HG02973 (cell line): Measurements from ENCODE around the gene DLG2.
"Not testable (repeated sequence)": the region's sequence is repeated elsewhere in the genome, so short reads cannot be mapped to it uniquely, and the experiment has no call there.

Source experiments
- ATAC-seq: cut with Tn5 transposase; IDR thresholded peaks from one replicate; pipeline ENCODE4 v1.9.1; 2021; ENCODE audit warnings: moderate library complexity; ENCODE audit not compliant: unreplicated experiment

DLG2 gene

DNA sequence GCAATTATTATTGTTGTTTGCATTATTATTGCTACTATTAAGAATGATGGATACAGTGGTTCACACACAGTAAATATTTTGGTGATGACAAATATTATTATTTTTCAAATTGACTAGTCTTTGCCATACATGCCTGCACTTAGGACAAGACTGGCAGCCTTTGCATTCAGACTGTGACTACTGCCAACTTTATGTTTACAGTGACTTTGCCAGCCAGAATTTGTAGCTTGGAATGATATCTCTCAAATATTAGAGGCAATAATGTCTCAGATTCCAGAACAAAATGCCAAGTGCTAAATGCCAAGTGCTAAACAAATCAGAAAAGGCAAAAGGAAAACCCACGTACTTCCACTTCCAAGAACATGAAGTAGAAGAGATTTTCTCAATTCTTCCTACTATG lies 823.1 kb downstream of the DLG2 start:
- ATAC-seq = no peak

DNA sequence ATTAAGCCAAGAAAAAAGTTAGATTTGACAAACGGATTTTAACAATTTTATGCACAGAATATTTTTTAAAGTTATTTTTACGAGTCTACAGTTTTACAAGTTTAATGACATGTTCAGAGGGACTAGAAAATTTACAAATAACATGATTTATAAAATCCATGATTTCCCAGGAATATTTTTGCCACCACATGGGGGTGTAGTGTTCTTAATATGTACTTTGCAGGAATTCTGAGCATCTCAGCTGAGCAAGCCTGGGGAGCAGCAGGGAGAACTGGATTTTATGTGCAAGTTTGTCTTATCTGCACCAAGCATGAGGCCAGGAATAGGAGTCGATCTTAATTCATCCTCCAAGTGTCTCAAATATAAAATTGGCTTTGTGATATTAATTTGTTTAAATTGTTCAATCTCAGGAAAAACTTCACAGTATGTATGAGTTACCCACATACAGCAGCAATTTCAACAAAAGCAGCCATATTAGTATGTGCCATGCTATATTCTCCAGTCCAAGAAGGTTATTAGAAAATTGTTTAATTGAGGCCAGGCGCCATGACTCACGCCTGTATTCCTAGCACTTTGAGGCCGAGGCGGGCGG lies 826.3 kb downstream of the DLG2 start:
- ATAC-seq = no peak

DNA sequence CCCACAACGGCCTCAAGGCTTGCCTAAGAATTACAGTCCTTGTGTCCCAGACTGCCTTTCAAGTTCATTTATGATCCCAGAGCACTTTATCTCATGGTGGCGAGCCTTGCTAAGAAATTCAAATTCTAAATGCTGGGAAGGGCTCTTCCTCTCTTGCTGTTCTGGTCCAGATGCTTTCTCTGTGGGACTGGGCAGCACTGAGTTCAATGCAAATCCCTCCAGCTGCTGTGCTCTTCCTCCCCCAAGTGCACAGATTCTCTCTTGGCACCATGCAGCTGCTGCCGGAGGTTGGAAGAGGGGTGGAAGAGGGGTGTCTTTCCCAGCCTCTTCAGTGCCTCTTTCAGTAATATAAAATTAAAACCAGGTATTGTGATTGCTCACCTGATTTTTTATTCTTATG lies 828.0 kb downstream of the DLG2 start:
- ATAC-seq = no peak

DNA sequence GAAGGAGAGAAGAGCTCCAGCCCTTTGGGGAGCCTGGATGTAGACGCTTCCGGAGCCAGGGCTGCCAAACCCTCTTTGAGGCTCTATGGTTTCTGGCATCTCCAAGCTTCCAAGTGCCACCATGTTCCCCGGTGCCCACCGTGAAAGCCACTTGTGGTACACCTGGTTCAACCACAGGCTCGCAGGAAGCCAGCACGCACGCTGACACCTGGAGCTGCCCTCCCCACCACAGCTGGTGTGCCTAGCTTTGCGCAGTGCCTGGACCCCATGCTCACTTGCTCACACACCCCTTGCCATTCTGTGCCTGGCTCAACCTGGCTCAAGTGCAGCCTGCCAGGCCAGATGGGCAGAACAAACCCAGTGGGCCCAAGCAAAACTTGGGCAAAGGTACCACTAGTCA lies 831.4 kb downstream of the DLG2 start:
- ATAC-seq = no peak

DNA sequence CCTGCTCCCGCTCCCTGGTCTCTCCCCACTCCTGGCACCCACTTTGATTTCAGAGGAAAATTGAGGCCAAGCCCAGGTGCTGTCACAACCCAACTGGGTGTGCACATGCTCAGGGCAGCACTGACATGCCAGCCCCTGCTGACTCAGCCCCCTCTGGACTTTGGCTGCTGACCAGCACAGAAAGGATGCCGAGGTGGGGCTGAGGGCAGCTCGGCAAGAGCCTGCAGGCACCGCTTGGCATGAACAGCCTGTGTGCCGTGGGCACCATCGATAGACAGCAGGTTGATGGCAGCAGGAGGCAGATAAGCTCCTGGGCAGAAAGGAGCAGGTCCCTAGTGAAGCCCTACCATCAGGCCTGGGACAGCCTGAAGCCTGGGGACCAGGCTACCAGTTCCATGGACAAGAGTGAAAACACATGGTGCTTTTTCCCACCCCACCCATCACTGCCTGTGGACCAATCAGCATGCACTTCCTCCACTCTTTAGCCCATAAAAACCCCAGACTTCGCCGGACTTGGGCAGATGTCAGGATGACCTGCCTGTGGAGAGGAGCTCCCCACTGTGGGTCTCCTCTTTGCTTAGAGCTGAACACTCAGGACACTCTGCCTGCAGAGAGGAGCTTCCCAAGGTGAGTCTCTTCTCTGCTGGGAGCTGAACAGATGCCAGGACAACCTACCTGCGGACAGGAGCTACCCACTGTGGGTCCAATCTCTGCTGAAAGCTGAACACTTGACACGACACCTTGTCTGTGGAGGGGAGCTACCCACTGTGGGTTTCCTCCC lies 832.3 kb downstream of the DLG2 start:
- no peak for ATAC-seq

DNA sequence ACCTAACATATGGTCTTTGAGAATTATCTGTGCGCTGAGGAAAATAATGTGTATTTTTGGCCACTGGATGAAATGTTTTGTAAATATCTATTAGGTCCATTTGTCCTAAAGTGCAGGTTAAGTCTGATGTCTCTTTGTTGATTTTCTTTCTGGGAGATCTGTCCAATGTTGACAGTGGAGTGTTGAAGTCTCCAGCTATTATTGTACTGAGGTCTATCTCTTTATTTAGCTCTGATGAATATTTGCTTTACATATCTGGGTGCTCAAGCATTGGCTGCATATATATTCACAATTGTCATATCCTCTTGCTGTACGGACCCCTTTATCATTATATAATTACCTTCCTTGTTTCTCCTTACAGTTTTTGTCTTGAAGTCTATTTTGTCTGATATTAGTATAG lies 833.8 kb downstream of the DLG2 start:
- no peak for ATAC-seq

DNA sequence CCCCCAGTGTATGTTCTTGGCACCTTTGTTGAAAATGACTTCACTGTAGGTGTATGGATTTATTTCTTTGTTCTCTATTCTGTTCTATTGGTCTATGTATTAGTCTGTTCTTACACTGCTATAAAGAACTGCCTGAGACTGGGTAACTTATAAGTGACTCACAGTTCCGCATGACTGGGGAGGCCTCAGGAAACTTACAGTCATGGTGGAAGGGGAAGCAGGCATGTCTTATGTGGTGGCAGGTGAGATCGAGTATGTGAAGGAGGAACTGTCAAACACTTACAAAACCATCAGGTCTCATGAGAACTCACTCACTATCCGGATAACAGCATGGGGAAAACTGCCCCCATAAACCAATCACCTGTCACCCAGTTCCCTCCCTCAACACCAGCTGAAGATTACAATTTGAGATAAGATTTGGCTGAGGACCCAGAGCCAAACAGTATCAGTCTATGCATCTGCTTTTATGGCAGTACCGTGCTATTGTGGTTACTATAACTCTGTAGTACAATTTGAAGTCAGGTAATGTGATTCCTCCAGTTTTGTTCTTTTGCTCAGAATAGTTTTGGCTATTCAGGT lies 836.2 kb downstream of the DLG2 start:
- no peak for ATAC-seq

DNA sequence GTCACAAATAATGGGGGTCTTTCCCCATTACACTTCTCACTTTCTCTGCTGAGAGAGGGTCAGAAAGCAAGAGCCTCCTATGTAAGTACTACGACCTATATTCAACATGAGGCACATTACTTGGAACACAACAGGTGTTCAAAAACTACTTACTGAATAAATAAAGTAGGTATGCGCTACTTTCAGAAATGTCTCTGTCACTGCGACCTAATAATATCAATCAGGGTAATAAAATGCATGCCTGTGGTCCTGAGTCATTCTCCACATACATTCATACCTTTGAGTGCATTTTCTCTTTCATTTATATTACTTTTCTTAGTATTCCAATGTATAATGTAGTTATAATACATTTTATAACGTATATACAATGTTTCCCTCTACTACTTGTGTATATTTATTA lies 838.9 kb downstream of the DLG2 start:
- ATAC-seq = no peak

DNA sequence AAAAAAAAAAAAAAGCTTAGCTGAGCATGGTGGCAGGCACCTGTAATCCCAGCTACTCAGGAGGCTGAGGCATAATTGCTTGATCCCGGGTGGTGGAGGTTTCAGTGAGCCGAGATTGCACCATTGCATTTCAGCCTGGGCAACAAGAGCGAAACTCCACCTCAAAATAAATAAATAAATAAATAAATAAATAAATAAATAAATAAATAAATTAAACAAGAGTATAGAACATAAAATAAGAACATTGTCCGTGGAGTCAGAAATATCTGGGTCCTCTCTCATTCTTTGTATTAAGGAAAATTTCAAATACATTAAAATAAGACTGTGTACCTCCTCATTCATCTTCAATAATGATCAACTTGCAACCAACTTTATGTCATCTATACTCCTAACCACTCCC lies 843.0 kb downstream of the DLG2 start:
- not testable (repeated sequence) for ATAC-seq

DNA sequence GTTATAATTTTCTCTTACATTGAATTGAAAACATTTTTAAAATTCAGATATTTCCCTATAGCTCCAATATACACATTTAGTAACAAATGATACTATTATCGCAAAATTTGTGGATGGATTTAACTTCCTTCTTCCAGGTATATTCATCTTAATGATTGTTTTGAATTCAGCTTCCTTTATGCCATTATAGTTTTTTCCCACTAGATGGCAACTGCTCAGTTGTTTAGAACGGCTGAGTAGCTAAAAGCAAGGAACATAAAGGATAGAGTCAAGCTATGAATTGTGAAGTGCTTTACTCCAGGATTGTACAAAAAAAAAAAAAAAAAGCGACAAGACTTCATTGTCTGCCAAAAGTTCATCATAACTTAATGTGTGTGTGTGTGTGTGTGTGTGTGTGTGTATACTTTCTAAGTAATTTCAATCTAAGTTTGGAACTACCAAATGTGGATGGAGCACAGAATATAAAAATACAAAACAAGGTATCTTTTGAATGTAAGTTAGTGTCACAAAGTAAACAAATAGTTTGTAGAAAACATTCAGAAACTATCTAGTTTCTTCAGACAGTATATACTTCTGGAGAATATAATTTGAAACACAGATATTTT lies 846.4 kb downstream of the DLG2 start:
- no peak for ATAC-seq

DNA sequence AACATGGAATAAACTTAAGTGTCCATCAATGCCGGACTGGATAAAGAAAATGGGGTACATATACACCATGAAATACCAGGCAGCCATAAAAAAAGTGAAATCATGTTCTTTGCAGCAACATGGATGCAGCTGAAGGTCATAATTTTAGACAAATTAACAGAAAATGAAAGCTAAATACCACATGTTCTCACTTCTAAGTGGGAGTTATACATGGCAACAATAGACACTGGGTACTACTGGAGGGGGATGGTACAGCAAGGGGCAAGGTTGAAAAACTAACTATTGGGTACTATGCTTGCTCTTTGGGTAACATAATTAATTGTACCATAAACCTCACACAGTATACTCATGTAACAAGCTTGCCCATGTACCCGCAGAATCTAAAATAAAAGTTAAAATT lies 851.6 kb downstream of the DLG2 start:
- no peak for ATAC-seq

DNA sequence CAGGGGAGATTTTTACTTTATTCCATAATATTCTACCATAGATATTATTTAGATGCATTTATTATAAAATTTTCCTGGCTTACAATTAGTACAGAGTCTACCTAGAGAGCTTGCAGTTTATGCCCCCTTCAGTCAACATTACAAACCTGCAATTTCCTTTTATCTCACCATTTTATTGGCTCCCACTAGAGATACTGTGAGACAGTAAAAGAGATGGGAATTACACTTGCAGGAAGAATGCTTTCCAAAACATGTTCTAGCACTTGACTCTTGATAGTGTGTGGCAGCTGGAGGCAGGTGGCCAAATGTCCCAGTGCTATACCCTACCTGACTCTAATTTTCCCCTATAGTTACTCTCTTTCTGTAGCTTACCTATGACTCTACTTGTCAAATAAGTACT lies 863.2 kb downstream of the DLG2 start:
- no peak for ATAC-seq

DNA sequence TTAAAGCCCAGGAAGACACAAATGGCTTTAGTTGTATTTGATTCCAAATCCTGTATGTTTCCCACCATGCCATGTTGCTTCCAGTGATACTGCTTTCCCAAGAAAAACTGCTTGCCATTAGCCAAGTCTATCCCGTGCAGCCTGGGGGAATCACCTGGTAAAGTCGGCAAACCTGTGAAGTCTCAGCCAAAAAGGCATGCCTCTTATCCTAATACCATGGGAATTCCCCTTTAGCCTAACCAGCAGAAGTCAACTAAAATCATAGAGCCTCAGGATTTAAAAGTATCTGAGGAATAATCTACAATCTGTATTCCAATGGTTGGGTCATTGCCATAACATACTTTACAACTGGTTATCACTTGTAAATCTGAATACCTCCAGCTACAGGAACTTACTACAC lies 869.4 kb downstream of the DLG2 start:
- ATAC-seq = no peak

DNA sequence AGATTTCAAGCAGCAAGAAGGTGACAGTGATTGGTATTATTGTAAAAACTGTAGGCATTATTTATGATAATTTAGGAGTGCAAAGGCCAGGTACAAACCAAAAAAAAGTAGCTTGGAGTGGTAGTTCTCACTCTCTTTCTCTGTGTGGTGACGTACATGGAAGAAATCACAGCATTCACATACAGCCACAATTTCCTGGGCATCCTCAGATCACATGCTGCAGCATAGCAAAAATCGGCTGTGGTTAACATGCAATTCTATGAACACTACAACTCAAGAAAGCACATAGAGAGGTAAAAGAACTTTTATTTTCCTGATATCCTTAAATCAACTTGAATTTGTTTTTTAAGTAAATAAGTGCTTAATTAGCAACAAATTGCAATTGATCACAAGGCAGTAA lies 875.8 kb downstream of the DLG2 start:
- no peak for ATAC-seq

DNA sequence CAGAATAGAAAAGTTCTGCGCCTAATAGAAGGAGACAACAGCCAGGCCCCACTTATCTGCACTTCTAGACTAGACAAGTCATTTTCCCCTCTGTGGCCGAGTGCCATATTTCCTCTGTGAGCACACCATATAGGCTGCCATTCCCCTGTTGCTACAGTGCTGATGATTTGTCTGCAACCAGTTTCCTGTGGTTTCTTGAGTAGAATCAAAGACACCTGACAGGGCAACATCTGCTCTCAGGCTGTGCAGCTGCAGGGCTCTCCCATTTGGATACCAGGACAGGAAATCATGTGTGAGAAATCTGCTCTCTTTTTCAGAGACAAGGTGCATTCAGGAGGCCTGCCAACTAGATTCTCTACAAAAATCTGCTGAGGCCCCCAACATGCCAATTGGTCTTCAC lies 879.3 kb downstream of the DLG2 start:
- no peak for ATAC-seq

DNA sequence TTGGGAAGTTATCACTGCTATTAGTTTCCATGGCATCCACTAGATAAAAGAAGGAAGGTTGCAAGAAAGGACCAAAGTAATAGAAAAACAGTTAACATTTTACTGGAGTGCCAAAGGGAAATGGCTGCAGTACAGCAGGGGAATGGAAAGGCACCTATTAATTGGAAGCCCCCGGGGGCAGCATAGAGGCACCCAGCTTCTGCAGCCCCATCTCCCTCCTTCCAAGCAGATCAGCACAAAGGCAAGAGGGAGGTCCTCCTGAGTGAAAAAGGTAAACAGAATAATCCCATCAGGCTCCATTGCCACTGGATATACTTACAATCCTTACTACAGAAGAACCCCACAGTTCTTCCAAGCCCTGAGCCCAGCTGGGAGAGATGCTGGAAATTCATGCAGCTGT lies 887.1 kb downstream of the DLG2 start:
- no peak for ATAC-seq

DNA sequence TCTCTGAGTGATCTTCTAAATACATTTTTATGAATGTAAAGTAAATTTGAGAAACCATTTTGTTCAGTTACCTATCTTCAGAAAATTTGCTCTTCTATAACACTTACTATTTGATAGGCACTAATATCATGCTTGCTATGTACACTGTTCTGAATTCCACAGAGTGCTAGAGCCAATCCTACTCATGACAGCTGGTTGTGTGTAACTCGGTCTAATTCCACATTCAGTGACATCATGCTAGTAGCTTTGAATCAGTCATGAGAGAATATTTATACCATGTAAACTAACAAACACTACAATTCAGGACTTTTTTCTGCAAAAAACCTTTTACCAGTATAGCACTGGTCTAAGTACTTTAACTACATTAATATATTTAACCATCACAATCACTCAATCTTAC lies 902.9 kb downstream of the DLG2 start:
- ATAC-seq = no peak

DNA sequence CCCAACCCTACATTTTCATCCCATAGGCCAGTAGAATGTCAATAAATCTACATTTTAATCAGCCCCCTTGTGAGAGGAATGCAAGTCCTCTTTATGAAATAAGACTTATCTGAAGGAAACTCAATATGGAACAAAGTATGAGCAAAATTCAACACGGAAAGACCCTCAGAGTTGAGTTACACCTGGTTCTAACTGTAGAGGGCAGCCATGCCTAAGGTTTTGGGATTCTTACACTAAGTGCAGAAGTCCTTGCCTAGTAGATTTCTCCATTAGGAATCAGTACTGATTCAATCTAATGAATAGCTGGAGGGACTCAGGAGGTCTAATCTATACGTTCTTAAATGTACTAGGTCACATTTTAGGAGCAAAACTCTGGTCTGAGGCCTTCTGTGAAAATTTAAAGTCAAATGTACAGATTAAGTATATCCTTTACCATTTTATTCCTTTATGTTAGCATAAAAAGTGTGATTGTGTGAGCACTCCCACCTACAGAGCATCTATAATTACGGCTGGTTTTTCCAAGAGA lies 904.5 kb downstream of the DLG2 start:
- no peak for ATAC-seq

DNA sequence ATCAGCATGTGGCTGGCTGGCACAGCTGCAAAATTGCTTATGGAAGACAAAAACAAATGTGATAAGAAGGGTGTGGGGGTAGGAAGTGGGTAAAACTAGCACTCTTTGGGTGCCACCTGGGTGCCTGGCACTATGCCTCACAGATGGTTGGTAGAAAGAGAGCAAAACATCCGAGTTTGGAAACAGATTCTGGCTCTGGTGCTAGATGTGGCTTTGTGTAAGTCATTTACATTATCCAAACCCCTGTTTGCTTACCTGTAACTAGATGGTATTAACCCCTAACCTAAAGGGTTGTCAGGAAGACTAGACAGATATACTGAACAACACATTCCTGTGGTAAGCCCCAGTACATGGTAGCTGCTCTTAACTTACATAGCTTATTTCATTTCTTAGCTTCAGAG lies 905.6 kb downstream of the DLG2 start:
- no peak for ATAC-seq

DNA sequence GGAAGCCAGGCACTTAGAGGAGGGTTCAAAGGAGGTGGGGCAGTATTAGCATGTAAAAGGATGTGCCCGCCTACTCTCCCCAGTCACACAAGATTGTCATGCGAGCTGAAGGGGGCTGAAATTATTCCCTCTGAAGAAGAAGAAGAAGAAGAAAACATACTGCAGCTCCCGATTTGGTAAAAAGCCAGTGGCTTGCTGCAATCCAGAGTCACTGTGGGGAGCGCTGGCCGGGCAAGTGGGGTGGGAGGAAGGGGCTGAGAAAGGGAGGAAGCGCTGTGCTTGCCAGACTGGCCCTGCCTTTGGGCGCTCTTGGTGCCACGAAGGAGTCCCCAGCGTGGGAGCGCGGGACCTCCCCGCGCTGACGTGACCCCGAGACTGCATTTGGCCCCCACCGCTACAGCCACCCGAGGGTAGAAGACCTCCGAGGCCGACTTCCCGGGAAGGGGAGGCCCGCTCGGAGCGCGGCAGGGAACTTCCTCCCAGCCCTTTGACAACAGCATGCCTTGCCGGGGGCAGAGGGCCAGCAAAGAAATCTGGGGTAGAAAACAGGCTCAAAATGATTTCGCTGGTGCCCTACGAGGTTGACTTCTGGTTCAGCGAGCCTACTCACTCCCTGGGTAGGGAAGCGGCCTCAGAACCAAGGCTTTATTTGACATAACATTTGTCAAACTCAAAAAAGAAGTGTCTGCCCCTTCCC lies 906.3 kb downstream of the DLG2 start:
- no peak for ATAC-seq

DNA sequence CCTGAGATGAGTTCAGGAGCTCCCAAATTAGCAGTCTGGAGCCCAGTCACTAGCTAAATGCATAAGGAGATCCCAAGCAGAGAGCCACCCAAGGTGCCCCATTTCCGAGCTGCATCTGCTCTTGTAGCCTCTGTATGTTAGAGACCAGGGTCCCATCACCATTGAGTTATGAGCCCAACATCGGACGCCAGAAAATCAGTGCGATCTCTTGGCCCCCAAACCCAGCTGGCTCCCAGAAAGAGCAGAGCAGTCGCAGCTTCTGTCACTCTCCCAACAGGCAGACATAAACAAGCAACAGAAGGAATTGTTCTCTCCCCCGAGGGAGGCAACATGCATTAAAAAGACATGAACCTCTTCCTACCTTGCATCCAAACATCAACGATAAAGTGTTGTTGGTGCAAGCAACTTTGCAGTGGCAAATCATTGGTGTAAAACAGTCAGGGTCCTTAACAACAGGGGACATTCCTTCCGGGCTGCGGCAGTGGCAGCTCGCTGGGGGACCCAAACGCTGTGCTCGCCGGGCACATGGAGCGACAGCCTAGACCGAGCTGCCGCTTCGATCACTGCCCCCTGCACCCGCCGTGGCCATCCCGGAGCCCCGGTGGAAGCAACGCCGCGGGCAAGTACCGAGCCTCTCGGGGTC lies 907.1 kb downstream of the DLG2 start:
- ATAC-seq = no peak
